Endothelial cell of umbilical vein (primary cell): ENCODE results near the gene DNAJC27. TPM values are rescaled to one million over a fixed set of nuclear protein-coding genes. Genes with fewer than 3 reads are reported as not detected.

Experiments used
- BruUV-seq: library from RNA; stranded (reverse); fragments of 400-500 nt; replicated peaks from 2 replicates; lab custom pipeline; 2021; lab: Mats Ljungman, UMichigan
- CTCF ChIA-PET: fragments of 300-600, 350-600 bp; sonication (Branson Sonifier 250); formaldehyde crosslinking; loops from one replicate; lab custom pipeline; 2021; ENCODE audit warnings: antibody characterized with exemption, inconsistent platforms; lab: Charles Lee
- POLR2A ChIA-PET: fragments of 300-600, 350-600 bp; sonication (Branson Sonifier 250); formaldehyde crosslinking; loops from one replicate; lab custom pipeline; 2021; ENCODE audit warnings: antibody characterized with exemption, inconsistent platforms; lab: Charles Lee
- DNase-seq: peaks from one replicate; pipeline ENCODE4 v3.0.0-alpha.2; 2011; ENCODE audit warnings: low read depth, low spot score
- FAIRE-seq: peaks from 2 replicates; lab custom pipeline; 2011; peaks lifted over from hg19 to GRCh38; lab: Jason Lieb, UNC
- H2AFZ ChIP-seq: 2 replicates; pipeline ENCODE4 v1.6.0; 2012; ENCODE audit warnings: low read depth, low read length, control low read depth, inconsistent platforms
- H3K27ac ChIP-seq: 2 replicates; pipeline ENCODE4 v1.5.1; 2011; ENCODE audit warnings: low read depth, mild to moderate bottlenecking, control low read depth, low read length, moderate library complexity; ENCODE audit not compliant: insufficient read depth
- H3K27me3 ChIP-seq, 2 experiments: 2 replicates each; pipeline versions ENCODE4 v1.6.0 to v1.6.1; 2011; ENCODE audit warnings: low read length in 2 of 2, mixed read lengths in 1 of 2; ENCODE audit not compliant: control insufficient read depth in 2 of 2, insufficient read depth in 2 of 2
- H3K36me3 ChIP-seq, 2 experiments: 2 replicates in 1 of 2; 3 replicates in 1 of 2; pipeline ENCODE4 v1.5.1; 2011; ENCODE audit warnings: low read length in 2 of 2, mild to moderate bottlenecking in 1 of 2, moderate library complexity in 1 of 2; ENCODE audit not compliant: control insufficient read depth in 2 of 2, insufficient read depth in 2 of 2; ENCODE audit errors: extremely low read depth in 1 of 2
- H3K4me1 ChIP-seq: 3 replicates; pipeline ENCODE4 v1.5.1; 2011; ENCODE audit warnings: mild to moderate bottlenecking, low read length; ENCODE audit not compliant: control insufficient read depth, insufficient read depth; ENCODE audit errors: extremely low read depth
- H3K4me2 ChIP-seq: 2 replicates; pipeline ENCODE4 v1.6.1; 2011; ENCODE audit warnings: low read length, control low read depth, mixed read lengths; ENCODE audit not compliant: insufficient read depth
- H3K4me3 ChIP-seq, 3 experiments: fragments of 200-600 bp in 1 of 3; sonication (generic), shearing (Covaris generic) in 1 of 3; replicated peaks in 1 of 3; 2 replicates each; pipeline ENCODE4 v1.5.1; 2011 to 2016; ENCODE audit warnings: control low read depth in 3 of 3, low read length in 3 of 3, mild to moderate bottlenecking in 2 of 3, inconsistent platforms in 1 of 3, low read depth in 1 of 3, moderate library complexity in 1 of 3; ENCODE audit not compliant: insufficient read depth in 1 of 3
- H3K79me2 ChIP-seq: 2 replicates; pipeline ENCODE4 v1.6.0; 2012; ENCODE audit warnings: low read length, inconsistent platforms; ENCODE audit not compliant: control insufficient read depth, insufficient read depth
- H3K9ac ChIP-seq: replicated peaks from 2 replicates; pipeline ENCODE3; 2011; ENCODE audit warnings: low read length, control low read depth; ENCODE audit not compliant: insufficient read depth; ENCODE audit errors: extremely low read depth
- H3K9me1 ChIP-seq: replicated peaks from 3 replicates; pipeline ENCODE4 v1.6.0; 2011; ENCODE audit warnings: mild to moderate bottlenecking, low read length; ENCODE audit not compliant: control insufficient read depth, insufficient read depth; ENCODE audit errors: extremely low read depth
- H3K9me3 ChIP-seq: replicated peaks from 2 replicates; pipeline ENCODE4 v1.5.1; 2012; ENCODE audit warnings: low read length, inconsistent platforms; ENCODE audit not compliant: control insufficient read depth, insufficient read depth
- H4K20me1 ChIP-seq: replicated peaks from 2 replicates; pipeline ENCODE3; 2011; ENCODE audit warnings: mild to moderate bottlenecking, low read length; ENCODE audit not compliant: control insufficient read depth, insufficient read depth; ENCODE audit errors: extremely low read depth
- EZH2 ChIP-seq: IDR thresholded peaks from 2 replicates; pipeline ENCODE4 v1.6.1; 2012; ENCODE audit warnings: borderline replicate concordance, low read depth, mild to moderate bottlenecking, moderate library complexity, low read length, inconsistent platforms; ENCODE audit not compliant: severe bottlenecking
- FOS ChIP-seq: IDR thresholded peaks from 2 replicates; pipeline ENCODE4 v1.6.1; 2011; ENCODE audit warnings: mild to moderate bottlenecking, low read length, moderate library complexity, borderline replicate concordance; ENCODE audit not compliant: insufficient read depth
- GATA2 ChIP-seq: IDR thresholded peaks from 2 replicates; pipeline ENCODE4 v1.7.0; 2011; ENCODE audit warnings: low read depth, mild to moderate bottlenecking, moderate library complexity, mixed read lengths, low read length; ENCODE audit not compliant: insufficient read length, insufficient read depth
- JUN ChIP-seq: IDR thresholded peaks from 2 replicates; pipeline ENCODE4 v1.6.1; 2011; ENCODE audit warnings: borderline replicate concordance, low read depth; ENCODE audit not compliant: insufficient read length, insufficient read depth
- MYC ChIP-seq: IDR thresholded peaks from one replicate; pipeline ENCODE4 v1.6.1; 2011; ENCODE audit warnings: mild to moderate bottlenecking, low read depth, low read length
- POLR2A ChIP-seq: IDR thresholded peaks from 2 replicates; pipeline ENCODE4 v1.6.1; 2012; ENCODE audit warnings: low read depth, mild to moderate bottlenecking, control low read depth, low read length
- POLR2AphosphoS5 ChIP-seq: IDR thresholded peaks from 2 replicates; pipeline ENCODE4 v1.6.1; 2012; ENCODE audit warnings: low read depth, mild to moderate bottlenecking, control low read depth, low read length, moderate library complexity; ENCODE audit not compliant: insufficient read depth
- dilution Hi-C: fragments of 300-500 bp; cut with MboI; formaldehyde crosslinking; loops from one replicate; pipeline ENCODE4 v1.15.0; 2019; ENCODE audit warnings: low sequenced_read_pairs; ENCODE audit not compliant: extremely low pct_ligation_motif_present
- intact Hi-C: fragments of 100-400 bp; cut with micrococcal nuclease; formaldehyde crosslinking; loops from one replicate; pipeline ENCODE4 v1.10.0; 2022
- polyA plus RNA-seq, 4 experiments: library from polyadenylated mRNA; depleted of rRNA in 3 of 4; stranded (reverse) in 3 of 4; unstranded in 1 of 4; fragments of >200 nt; gene quantifications; 2 replicates each; pipeline versions ENCODE4 v1.2.1 to v1.2.3, GENCODE V29; 2011 to 2012; ENCODE audit warnings: missing spikeins in 1 of 4
- total RNA-seq: library from RNA; stranded (reverse); gene quantifications from 2 replicates; pipeline ENCODE4 v1.2.3, GENCODE V29; 2021
- TF ChIP-seq, protein P1 (sequence below), 2 donors: IDR thresholded peaks; 1 replicate in 1 of 2; 2 replicates in 1 of 2; pipeline ENCODE4 v1.5.1; 2011; ENCODE audit warnings: low read length in 2 of 2, mild to moderate bottlenecking in 2 of 2, moderate library complexity in 2 of 2, control low read depth in 1 of 2, inconsistent platforms in 1 of 2, low read depth in 1 of 2; ENCODE audit not compliant: insufficient read depth in 1 of 2; ENCODE audit errors: extremely low read depth in 1 of 2
- TF ChIP-seq, protein P2 (sequence below): IDR thresholded peaks from 2 replicates; pipeline ENCODE4 v1.6.1; 2011; ENCODE audit not compliant: insufficient read depth, insufficient read length

Gene DNAJC27
- total and polyA plus RNA-seq, 2 donors (not counting 3 experiments of a cell fraction or from before 2014, with no cell fraction given): 1.3 to 3.2 TPM

DNA sequence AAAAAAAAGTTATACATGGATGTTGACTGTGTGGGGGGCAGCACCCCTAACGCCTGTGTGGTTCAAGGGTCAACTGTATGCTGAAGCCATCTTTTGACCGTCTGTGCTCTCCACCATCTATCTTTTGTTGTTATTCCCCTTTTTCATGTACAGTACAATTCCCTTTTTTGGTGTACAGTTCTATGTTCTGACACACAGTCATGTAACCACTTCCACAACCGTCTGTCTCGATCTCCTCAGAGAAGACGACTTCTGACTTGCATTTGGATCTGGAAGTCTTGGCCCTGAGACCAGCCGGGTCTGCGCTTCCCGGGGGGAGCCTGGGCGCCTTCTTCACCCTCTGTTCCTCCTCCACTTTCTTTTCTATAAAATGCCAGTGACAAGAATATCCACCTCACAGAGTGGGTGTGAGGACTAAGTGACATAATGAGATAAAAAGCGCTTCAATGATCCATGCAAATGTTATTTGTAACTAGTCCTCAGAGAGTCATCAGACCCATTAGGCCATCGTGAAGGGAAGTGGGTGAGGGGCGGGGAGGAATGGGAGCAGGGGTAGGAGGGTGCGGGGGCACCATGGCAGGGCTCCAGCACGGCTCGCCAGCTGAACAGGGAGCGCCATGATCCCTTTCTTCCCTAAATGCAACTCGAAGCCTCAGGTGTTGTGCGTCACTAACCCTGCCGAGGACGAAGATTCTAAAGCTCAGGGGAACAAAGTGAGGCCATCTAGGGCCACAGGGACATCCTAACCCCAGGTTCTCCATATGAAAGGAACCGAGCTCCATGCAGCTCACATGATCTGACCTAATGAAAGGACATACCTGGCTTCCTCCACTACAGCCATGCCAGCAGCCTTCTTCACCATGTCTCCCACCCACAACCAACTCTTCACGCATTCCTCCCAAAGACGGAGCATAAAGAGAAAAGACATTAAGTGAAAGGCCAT is 68.3 kb downstream of the DNAJC27 start:
- Histone ChIP-seq H3K79me2 (no peaks in the 10 kb centered on the region), H3K27me3 (no peaks in the 10 kb centered on the region), H3K4me3 (no peak overlapping the region), H3K4me2 (no peak overlapping the region), H4K20me1 (no peaks in the 10 kb centered on the region), H3K36me3 (no peaks in the 10 kb centered on the region), H3K4me1 (no peaks in the 10 kb centered on the region), H3K9ac (no peak overlapping the region), H3K9me1 (no peaks in the 10 kb centered on the region), H3K9me3 (no peaks in the 10 kb centered on the region), H3K27ac (no peak overlapping the region), H2AFZ (no peak overlapping the region)
- BruUV-seq: no TSS peak
- TF ChIP-seq EZH2: no peak
- TF ChIP-seq, protein P1, sequence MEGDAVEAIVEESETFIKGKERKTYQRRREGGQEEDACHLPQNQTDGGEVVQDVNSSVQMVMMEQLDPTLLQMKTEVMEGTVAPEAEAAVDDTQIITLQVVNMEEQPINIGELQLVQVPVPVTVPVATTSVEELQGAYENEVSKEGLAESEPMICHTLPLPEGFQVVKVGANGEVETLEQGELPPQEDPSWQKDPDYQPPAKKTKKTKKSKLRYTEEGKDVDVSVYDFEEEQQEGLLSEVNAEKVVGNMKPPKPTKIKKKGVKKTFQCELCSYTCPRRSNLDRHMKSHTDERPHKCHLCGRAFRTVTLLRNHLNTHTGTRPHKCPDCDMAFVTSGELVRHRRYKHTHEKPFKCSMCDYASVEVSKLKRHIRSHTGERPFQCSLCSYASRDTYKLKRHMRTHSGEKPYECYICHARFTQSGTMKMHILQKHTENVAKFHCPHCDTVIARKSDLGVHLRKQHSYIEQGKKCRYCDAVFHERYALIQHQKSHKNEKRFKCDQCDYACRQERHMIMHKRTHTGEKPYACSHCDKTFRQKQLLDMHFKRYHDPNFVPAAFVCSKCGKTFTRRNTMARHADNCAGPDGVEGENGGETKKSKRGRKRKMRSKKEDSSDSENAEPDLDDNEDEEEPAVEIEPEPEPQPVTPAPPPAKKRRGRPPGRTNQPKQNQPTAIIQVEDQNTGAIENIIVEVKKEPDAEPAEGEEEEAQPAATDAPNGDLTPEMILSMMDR (IDR thresholded peaks at IDR 0.05; ENCODE audit: extremely low read depth in 1 of 2, insufficient read depth in 1 of 2, low read depth in 1 of 2, low read length in 2 of 2): no peak
- intact Hi-C loops (no loop called here), dilution Hi-C loops (no loop called here)
- DNase-seq (no peak), FAIRE-seq (no peak)
- ChIA-PET POLR2A (no interaction called here), CTCF (no interaction called here)

DNA sequence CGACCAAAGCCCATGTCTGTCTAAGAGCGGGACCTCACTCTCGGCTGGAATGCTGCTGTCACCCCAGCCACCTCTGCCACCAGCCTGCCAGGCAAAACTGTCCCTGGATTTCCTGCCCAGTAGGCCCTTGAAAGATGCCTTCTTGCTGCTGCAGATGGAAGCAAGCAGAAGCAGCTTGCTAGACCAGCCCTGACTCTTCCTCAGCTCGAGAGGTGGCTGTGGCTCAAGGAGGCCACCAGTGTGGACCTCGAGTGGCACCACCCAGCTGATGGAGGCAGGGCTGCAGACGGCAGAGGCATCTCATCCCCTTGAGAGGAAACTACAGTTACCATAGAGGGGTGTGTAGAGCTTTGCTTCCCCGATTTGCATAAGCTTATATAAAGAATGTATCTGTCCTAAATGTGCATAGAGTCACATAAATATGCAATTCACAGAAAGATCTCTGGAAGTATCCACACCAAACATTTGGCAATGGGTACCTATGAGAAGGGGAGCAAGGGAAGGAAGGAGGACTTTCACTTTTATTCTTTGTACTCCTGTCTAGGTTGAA is 72.3 kb downstream of the DNAJC27 start:
- no peak for FAIRE-seq
- no peaks in the 10 kb centered on the region for H3K27me3 ChIP-seq
- POLR2A ChIA-PET: no interaction called here
- no peak overlapping the region for H3K27ac ChIP-seq
- H3K9me3 ChIP-seq: no peaks in the 10 kb centered on the region
- no peak overlapping the region for H3K4me3 ChIP-seq
- no peaks in the 10 kb centered on the region for H3K79me2 ChIP-seq
- H3K4me1 ChIP-seq: no peaks in the 10 kb centered on the region
- no peaks in the 10 kb centered on the region for H3K9me1 ChIP-seq
- intact Hi-C loops (no loop called here), dilution Hi-C loops (no loop called here)
- H3K4me2 ChIP-seq: no peak overlapping the region
- H2AFZ ChIP-seq: no peak overlapping the region
- H3K9ac ChIP-seq: no peak overlapping the region
- no TSS peak for BruUV-seq
- TF ChIP-seq JUN: no peak
- TF ChIP-seq, protein P2, sequence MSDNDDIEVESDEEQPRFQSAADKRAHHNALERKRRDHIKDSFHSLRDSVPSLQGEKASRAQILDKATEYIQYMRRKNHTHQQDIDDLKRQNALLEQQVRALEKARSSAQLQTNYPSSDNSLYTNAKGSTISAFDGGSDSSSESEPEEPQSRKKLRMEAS: no peak
- no peak for TF ChIP-seq POLR2AphosphoS5
- no peak for TF ChIP-seq MYC
- no peak for TF ChIP-seq GATA2
- no peak for TF ChIP-seq EZH2
- no peak for TF ChIP-seq POLR2A
- TF ChIP-seq FOS: no peak
- TF ChIP-seq, protein P1 (IDR thresholded peaks at IDR 0.05; ENCODE audit: extremely low read depth in 1 of 2, insufficient read depth in 1 of 2, low read depth in 1 of 2, low read length in 2 of 2): no peak
- no peak for DNase-seq
- no peaks in the 10 kb centered on the region for H4K20me1 ChIP-seq
- CTCF ChIA-PET: no interaction called here
- no peaks in the 10 kb centered on the region for H3K36me3 ChIP-seq
